HepG2 (cell line): ENCODE measurements around the gene PLEKHG2. TPM values are rescaled to one million over a fixed set of nuclear protein-coding genes. Genes with fewer than 3 reads are reported as not detected.
A peak's percentile ranks its signal among the peaks of the same experiment; 100 is the strongest.

Source experiments
- ATRX ChIP-seq: sonication (generic); formaldehyde crosslinking; IDR thresholded peaks from 2 replicates; pipeline ENCODE4 v1.4.0; 2020; ENCODE audit warnings: missing genetic modification reagents, borderline replicate concordance
- CHD2 ChIP-seq: IDR thresholded peaks from 2 replicates; pipeline ENCODE4 v1.6.1; 2011; ENCODE audit warnings: low read depth, low read length, improper control_type of control experiment
- DRAP1 ChIP-seq: IDR thresholded peaks from 2 replicates; pipeline ENCODE4 v1.6.1; 2016; ENCODE audit warnings: missing genetic modification reagents, missing compliant biosample characterization
- EEA1 ChIP-seq: sonication (generic); formaldehyde crosslinking; IDR thresholded peaks from 2 replicates; pipeline ENCODE4 v1.5.1; 2020; ENCODE audit warnings: mild to moderate bottlenecking, missing genetic modification reagents, borderline replicate concordance
- ESRRA ChIP-seq: sonication (generic); formaldehyde crosslinking; IDR thresholded peaks from 2 replicates; pipeline ENCODE4 v1.5.1; 2020; ENCODE audit warnings: mild to moderate bottlenecking, low read depth, missing genetic modification reagents
- GMEB2 ChIP-seq: IDR thresholded peaks from 2 replicates; pipeline ENCODE4 v1.6.1; 2016; ENCODE audit warnings: missing biosample characterization, missing genetic modification reagents, low read depth
- GPN1 ChIP-seq: sonication (generic); formaldehyde crosslinking; IDR thresholded peaks from 2 replicates; pipeline ENCODE4 v1.5.1; 2020; ENCODE audit warnings: missing genetic modification reagents, borderline replicate concordance
- GRHL1 ChIP-seq: sonication (generic); formaldehyde crosslinking; conservative IDR thresholded peaks from 2 replicates; pipeline ENCODE4 v1.8.0; 2022; ENCODE audit warnings: missing genetic modification reagents
- HOXA7 ChIP-seq: sonication (generic); formaldehyde crosslinking; IDR thresholded peaks from 2 replicates; pipeline ENCODE4 v1.8.1; 2022; ENCODE audit warnings: mild to moderate bottlenecking, missing genetic modification reagents, moderate library complexity
- KAT8 ChIP-seq: IDR thresholded peaks from 2 replicates; pipeline ENCODE4 v1.6.1; 2016; ENCODE audit warnings: missing genetic modification reagents, missing compliant biosample characterization
- LBX2 ChIP-seq: sonication (generic); formaldehyde crosslinking; IDR thresholded peaks from 2 replicates; pipeline ENCODE4 v1.5.0; 2020; ENCODE audit warnings: missing genetic modification reagents, mild to moderate bottlenecking, borderline replicate concordance
- PRDM4 ChIP-seq: sonication (generic); formaldehyde crosslinking; IDR thresholded peaks from 2 replicates; pipeline ENCODE4 v1.9.0; 2021; ENCODE audit warnings: missing genetic modification reagents, borderline replicate concordance
- RBFOX2 ChIP-seq: fragments of 200-400 bp; formaldehyde crosslinking; IDR thresholded peaks from 2 replicates; pipeline ENCODE4 v1.6.1; 2017; ENCODE audit warnings: low read depth, mild to moderate bottlenecking, low read length
- RCOR2 ChIP-seq: IDR thresholded peaks from 2 replicates; pipeline ENCODE4 v1.6.1; 2016; ENCODE audit warnings: missing biosample characterization, missing genetic modification reagents
- TCF7 ChIP-seq: sonication (generic); IDR thresholded peaks from 2 replicates; pipeline ENCODE4 v1.6.1; 2016; ENCODE audit warnings: antibody characterized with exemption, low read depth
- U2AF2 ChIP-seq: fragments of 200-400 bp; formaldehyde crosslinking; IDR thresholded peaks from 2 replicates; pipeline ENCODE4 v1.6.1; 2017; ENCODE audit warnings: low read depth, mild to moderate bottlenecking, low read length
- ZNF280D ChIP-seq: sonication (generic); formaldehyde crosslinking; IDR thresholded peaks from 2 replicates; pipeline ENCODE4 v1.5.1; 2020; ENCODE audit warnings: mild to moderate bottlenecking, missing genetic modification reagents
- ZNF30 ChIP-seq: sonication (generic); formaldehyde crosslinking; IDR thresholded peaks from 2 replicates; pipeline ENCODE4 v1.5.0; 2020; ENCODE audit warnings: mild to moderate bottlenecking, missing genetic modification reagents
- polyA plus RNA-seq, 8 experiments: library from polyadenylated mRNA; depleted of rRNA in 3 of 8; stranded (reverse) in 7 of 8; unstranded in 1 of 8; fragments of >200 nt; fragmentation: Illumina TruSeq in 4 of 8; extraction: Trizol in 4 of 8; gene quantifications; 2 replicates each; pipeline versions ENCODE4 v1.2.1 to v1.2.3, GENCODE V29; 2011 to 2016; ENCODE audit warnings: low read depth in 4 of 8, missing spikeins in 1 of 8, mixed read lengths in 1 of 8; ENCODE audit not compliant: insufficient read depth in 1 of 8
- total RNA-seq, 5 experiments: library from RNA; depleted of rRNA; stranded (reverse); fragments of >200 nt; fragmentation: Illumina TruSeq; extraction: Trizol; gene quantifications; 2 replicates each; pipeline ENCODE4 v1.2.3, GENCODE V29; 2016; ENCODE audit warnings: low read depth in 1 of 5

PLEKHG2 gene
- total and polyA plus RNA-seq, 2 of the 13 experiments (the other 11 are each of a cell fraction or from before 2014, with no cell fraction given): 3.6 to 6.8 TPM

GRCh38 chr19:39397360-39398296, 14.8 kb upstream of the PLEKHG2 start (continued):
- TF ChIP-seq ZNF280D (CRISPR knock-in tag) (peak; percentile 81; the same call in 1 of the 2 replicates), CHD2 (0 out of 2 replicates have a peak, but pooled peaks have one; percentile 17), HOXA7 (CRISPR knock-in tag) (no peak), ATRX (CRISPR knock-in tag) (no peak), U2AF2 (no peak), KAT8 (CRISPR knock-in tag) (peak; percentile 85; the same call in 1 of the 2 replicates), EEA1 (CRISPR knock-in tag) (0 out of 2 replicates have a peak, but pooled peaks have one; percentile 52), ESRRA (peak; percentile 73; the same call in 1 of the 2 replicates), PRDM4 (CRISPR knock-in tag) (no peak), GPN1 (CRISPR knock-in tag) (no peak), RCOR2 (CRISPR knock-in tag) (peak; percentile 88), RBFOX2 (peak; percentile 73; the same call in 1 of the 2 replicates), GRHL1 (CRISPR knock-in tag) (no peak), TCF7 (no peak), ZNF30 (no peak), GMEB2 (CRISPR knock-in tag) (peak; percentile 52; the same call in 1 of the 2 replicates), DRAP1 (CRISPR knock-in tag) (peak; percentile 98), LBX2 (CRISPR knock-in tag) (no peak)
